H1 (cell line): ENCODE results near the gene BIRC2. TPM values are rescaled to one million over a fixed set of nuclear protein-coding genes. Genes with fewer than 3 reads are reported as not detected.

Experiments
- ATF2 ChIP-seq: IDR thresholded peaks from 2 replicates; pipeline ENCODE4 v1.6.1; 2012; ENCODE audit warnings: low read length, inconsistent platforms
- CTBP2 ChIP-seq: IDR thresholded peaks from 2 replicates; pipeline ENCODE4 v1.7.0; 2011; ENCODE audit warnings: borderline replicate concordance, mild to moderate bottlenecking, moderate library complexity, mixed read lengths, low read length; ENCODE audit not compliant: insufficient read depth, insufficient read length
- SRF ChIP-seq: IDR thresholded peaks from 2 replicates; pipeline ENCODE4 v1.6.1; 2011; ENCODE audit warnings: mild to moderate bottlenecking, low read depth, low read length, moderate library complexity
- ZNF274 ChIP-seq: IDR thresholded peaks from 2 replicates; pipeline ENCODE4 v1.7.0; 2012; ENCODE audit warnings: low read length, borderline replicate concordance; ENCODE audit errors: extremely low read depth
- polyA plus RNA-seq, 7 experiments: library from polyadenylated mRNA; depleted of rRNA in 3 of 7; stranded (reverse) in 5 of 7; unstranded in 2 of 7; fragments of >200 nt in 5 of 7; fragments of 200-250 nt in 2 of 7; gene quantifications; 1 replicate in 5 of 7; 2 replicates in 1 of 7; 4 replicates in 1 of 7; pipeline versions ENCODE4 v1.2.1 to v1.2.3, GENCODE V29; 2011 to 2013; ENCODE audit warnings: missing spikeins in 2 of 7, mixed read lengths in 2 of 7
- total RNA-seq: library from RNA; stranded (reverse); fragmentation: NEBNext Ultra II Directional; extraction: Animal tissue kit (Norgen Biotek cat#: 25700); gene quantifications from 2 replicates; pipeline ENCODE4 v1.2.1, GENCODE V29; 2021
- TF ChIP-seq, protein P1 (sequence below), 3 experiments: IDR thresholded peaks; 1 replicate in 2 of 3; 2 replicates in 1 of 3; pipeline versions ENCODE4 v1.5.1 to v1.6.1; 2011; ENCODE audit warnings: low read length in 3 of 3, mild to moderate bottlenecking in 3 of 3, inconsistent platforms in 2 of 3, low read depth in 1 of 3, moderate library complexity in 1 of 3; ENCODE audit not compliant: insufficient read depth in 1 of 3; ENCODE audit errors: control extremely low read depth in 1 of 3

BIRC2 gene
- total and polyA plus RNA-seq, 2 of the 8 experiments (the other 6 are each of a cell fraction or from before 2014, with no cell fraction given) = 18.4 to 24.7 TPM

DNA sequence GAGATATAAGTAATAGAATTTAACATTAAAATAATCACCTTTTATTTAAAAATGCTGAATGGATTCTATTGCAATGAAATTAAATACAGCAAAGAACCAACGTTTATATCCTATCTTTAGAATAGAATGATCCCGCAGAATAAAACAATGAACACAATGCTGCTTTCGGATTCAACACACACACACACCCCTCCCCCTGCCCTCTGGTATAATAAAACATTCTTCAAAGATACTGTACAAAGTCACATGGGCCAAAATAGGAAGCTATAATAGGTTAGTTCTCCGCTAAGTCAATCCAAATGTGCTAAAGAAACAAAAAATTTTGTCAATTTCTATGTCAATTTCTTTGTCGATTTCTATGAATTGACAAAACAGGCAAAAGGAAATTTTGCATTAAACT, 58.5 kb downstream of the BIRC2 start (continued):
- no peak for TF ChIP-seq SRF
- TF ChIP-seq ATF2 = no peak
- TF ChIP-seq, protein P1, sequence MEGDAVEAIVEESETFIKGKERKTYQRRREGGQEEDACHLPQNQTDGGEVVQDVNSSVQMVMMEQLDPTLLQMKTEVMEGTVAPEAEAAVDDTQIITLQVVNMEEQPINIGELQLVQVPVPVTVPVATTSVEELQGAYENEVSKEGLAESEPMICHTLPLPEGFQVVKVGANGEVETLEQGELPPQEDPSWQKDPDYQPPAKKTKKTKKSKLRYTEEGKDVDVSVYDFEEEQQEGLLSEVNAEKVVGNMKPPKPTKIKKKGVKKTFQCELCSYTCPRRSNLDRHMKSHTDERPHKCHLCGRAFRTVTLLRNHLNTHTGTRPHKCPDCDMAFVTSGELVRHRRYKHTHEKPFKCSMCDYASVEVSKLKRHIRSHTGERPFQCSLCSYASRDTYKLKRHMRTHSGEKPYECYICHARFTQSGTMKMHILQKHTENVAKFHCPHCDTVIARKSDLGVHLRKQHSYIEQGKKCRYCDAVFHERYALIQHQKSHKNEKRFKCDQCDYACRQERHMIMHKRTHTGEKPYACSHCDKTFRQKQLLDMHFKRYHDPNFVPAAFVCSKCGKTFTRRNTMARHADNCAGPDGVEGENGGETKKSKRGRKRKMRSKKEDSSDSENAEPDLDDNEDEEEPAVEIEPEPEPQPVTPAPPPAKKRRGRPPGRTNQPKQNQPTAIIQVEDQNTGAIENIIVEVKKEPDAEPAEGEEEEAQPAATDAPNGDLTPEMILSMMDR (IDR thresholded peaks at IDR 0.05; ENCODE audit: control extremely low read depth in 1 of 3, insufficient read depth in 1 of 3, low read depth in 1 of 3, low read length in 3 of 3) = no peak
- no peak for TF ChIP-seq CTBP2
- no peak for TF ChIP-seq ZNF274
- TF ChIP-seq, all 59 proteins: peak for 0
